Measurements from ENCODE around the gene MRPS18B. TPM values are rescaled to one million over a fixed set of nuclear protein-coding genes. Genes with fewer than 3 reads are reported as not detected.

MRPS18B gene
- polyA plus RNA-seq, 1 donor: 46.8 TPM

- peaks cover 22% of the 10 kb centered on the region for H3K36me3 ChIP-seq (ENCODE audit: control insufficient read depth, insufficient read depth, low read length)
- peak; percentile 57 to 71 for DNase-seq
- WGBS (ENCODE audit: insufficient coverage, low lambda C conversion rate): 0% methylated on average over 2 of the region's 10 CpGs
- H3K4me1 ChIP-seq (ENCODE audit: control insufficient read depth, insufficient read depth, low read length): peaks cover 21% of the 10 kb centered on the region
- no peaks in the 10 kb centered on the region for H3K27me3 ChIP-seq (ENCODE audit: control insufficient read depth, insufficient read depth, low read length)
- no peaks in the 10 kb centered on the region for H3K9me3 ChIP-seq (ENCODE audit: control insufficient read depth, low read depth, low read length)
- H3K27ac ChIP-seq (ENCODE audit: low read length): peak overlapping the region; percentile 99
- peak overlapping the region; percentile 71 for H3K4me3 ChIP-seq (ENCODE audit: low read length)
These were observed 2.3 kb upstream of the MRPS18B start for GRCh38 chr6:30615219-30615957.

- peaks cover 28% of the 10 kb centered on the region for H3K36me3 ChIP-seq (ENCODE audit: control insufficient read depth, insufficient read depth, low read length)
- H3K27me3 ChIP-seq (ENCODE audit: control insufficient read depth, insufficient read depth, low read length): no peaks in the 10 kb centered on the region
- H3K9me3 ChIP-seq (ENCODE audit: control insufficient read depth, low read depth, low read length): no peaks in the 10 kb centered on the region
- peak overlapping the region; percentile 99 for H3K27ac ChIP-seq (ENCODE audit: low read length)
- 0% methylated on average over 1 of the region's 10 CpGs for WGBS (ENCODE audit: insufficient coverage, low lambda C conversion rate)
- H3K4me3 ChIP-seq (ENCODE audit: low read length): peak overlapping the region; percentile 71
- DNase-seq: peak; percentile 46 to 64
- peaks cover 21% of the 10 kb centered on the region for H3K4me1 ChIP-seq (ENCODE audit: control insufficient read depth, insufficient read depth, low read length)
These were observed 1.5 kb upstream of the MRPS18B start for GRCh38 chr6:30615958-30616810.

- Histone ChIP-seq H3K27me3 (ENCODE audit: control insufficient read depth, insufficient read depth, low read length) (no peaks in the 10 kb centered on the region), H3K36me3 (ENCODE audit: control insufficient read depth, insufficient read depth, low read length) (peaks cover 32% of the 10 kb centered on the region), H3K4me1 (ENCODE audit: control insufficient read depth, insufficient read depth, low read length) (peaks cover 21% of the 10 kb centered on the region), H3K4me3 (ENCODE audit: low read length) (peak within 1 kb of the TSS; percentile 71), H3K27ac (ENCODE audit: low read length) (peak within 1 kb of the TSS; percentile 99), H3K9me3 (ENCODE audit: control insufficient read depth, low read depth, low read length) (no peaks in the 10 kb centered on the region)
- peak; percentile 100 for DNase-seq
- no CpG with 5 or more reads among the region's 40 CpGs for WGBS (ENCODE audit: insufficient coverage, low lambda C conversion rate)
These were observed 652 bp upstream of the MRPS18B start, which contains the start of gene PPP1R10 for GRCh38 chr6:30616811-30617564. Gene PPP1R10 (minus strand): TSS chr6:30617243. CDS start chr6:30609944, 7,299 bp downstream.

- peaks cover 19% of the 10 kb centered on the region for H3K4me1 ChIP-seq (ENCODE audit: control insufficient read depth, insufficient read depth, low read length)
- no CpG with 5 or more reads among the region's 8 CpGs for WGBS (ENCODE audit: insufficient coverage, low lambda C conversion rate)
- peak; percentile 47 to 73 for DNase-seq
- H3K36me3 ChIP-seq (ENCODE audit: control insufficient read depth, insufficient read depth, low read length): peaks cover 39% of the 10 kb centered on the region
- peak overlapping the region; percentile 88 for H3K27ac ChIP-seq (ENCODE audit: low read length)
- H3K9me3 ChIP-seq (ENCODE audit: control insufficient read depth, low read depth, low read length): no peaks in the 10 kb centered on the region
- H3K4me3 ChIP-seq (ENCODE audit: low read length): peak overlapping the region; percentile 68
- H3K27me3 ChIP-seq (ENCODE audit: control insufficient read depth, insufficient read depth, low read length): no peaks in the 10 kb centered on the region
These were observed 694 bp downstream of the MRPS18B start for GRCh38 chr6:30618270-30618797.

- no peak for DNase-seq
- Histone ChIP-seq H3K4me3 (ENCODE audit: low read length) (no peak overlapping the region), H3K9me3 (ENCODE audit: control insufficient read depth, low read depth, low read length) (no peaks in the 10 kb centered on the region), H3K36me3 (ENCODE audit: control insufficient read depth, insufficient read depth, low read length) (peaks cover 50% of the 10 kb centered on the region), H3K27me3 (ENCODE audit: control insufficient read depth, insufficient read depth, low read length) (no peaks in the 10 kb centered on the region), H3K27ac (ENCODE audit: low read length) (no peak overlapping the region), H3K4me1 (ENCODE audit: control insufficient read depth, insufficient read depth, low read length) (peaks cover 8% of the 10 kb centered on the region)
- WGBS (ENCODE audit: insufficient coverage, low lambda C conversion rate): no CpG with 5 or more reads among the region's 11 CpGs
These were observed 1.9 kb downstream of the MRPS18B start for GRCh38 chr6:30619561-30619960.

- DNase-seq: no peak
- Histone ChIP-seq H3K9me3 (ENCODE audit: control insufficient read depth, low read depth, low read length) (no peaks in the 10 kb centered on the region), H3K4me1 (ENCODE audit: control insufficient read depth, insufficient read depth, low read length) (peaks cover 7% of the 10 kb centered on the region), H3K36me3 (ENCODE audit: control insufficient read depth, insufficient read depth, low read length) (peaks cover 68% of the 10 kb centered on the region), H3K27ac (ENCODE audit: low read length) (no peak overlapping the region), H3K4me3 (ENCODE audit: low read length) (no peak overlapping the region), H3K27me3 (ENCODE audit: control insufficient read depth, insufficient read depth, low read length) (no peaks in the 10 kb centered on the region)
- no CpG with 5 or more reads among the region's 8 CpGs for WGBS (ENCODE audit: insufficient coverage, low lambda C conversion rate)
These were observed 7.9 kb downstream of the MRPS18B start for GRCh38 chr6:30625511-30625910.

- H3K27me3 ChIP-seq (ENCODE audit: control insufficient read depth, insufficient read depth, low read length): no peaks in the 10 kb centered on the region
- peaks cover 69% of the 10 kb centered on the region for H3K36me3 ChIP-seq (ENCODE audit: control insufficient read depth, insufficient read depth, low read length)
- H3K4me1 ChIP-seq (ENCODE audit: control insufficient read depth, insufficient read depth, low read length): peaks cover 7% of the 10 kb centered on the region
- peak within 1 kb of the TSS; percentile 71 for H3K4me3 ChIP-seq (ENCODE audit: low read length)
- WGBS (ENCODE audit: insufficient coverage, low lambda C conversion rate): no CpG with 5 or more reads among the region's 36 CpGs
- peak; percentile 94 to 96 for DNase-seq
- H3K27ac ChIP-seq (ENCODE audit: low read length): peak within 1 kb of the TSS; percentile 96
- H3K9me3 ChIP-seq (ENCODE audit: control insufficient read depth, low read depth, low read length): no peaks in the 10 kb centered on the region
These were observed 9.1 kb downstream of the MRPS18B start, which contains the start of gene ATAT1 for GRCh38 chr6:30626484-30627366. Gene ATAT1 (plus strand): TSS chr6:30626874.

GRCh38 chr6:30635834-30636233 is 18.2 kb downstream of the MRPS18B start:
- DNase-seq: peak in 1 of 2 donors; percentile 48
- Histone ChIP-seq H3K4me3 (ENCODE audit: low read length) (no peak overlapping the region), H3K27ac (ENCODE audit: low read length) (no peak overlapping the region), H3K27me3 (ENCODE audit: control insufficient read depth, insufficient read depth, low read length) (no peaks in the 10 kb centered on the region), H3K9me3 (ENCODE audit: control insufficient read depth, low read depth, low read length) (no peaks in the 10 kb centered on the region), H3K36me3 (ENCODE audit: control insufficient read depth, insufficient read depth, low read length) (peaks cover 45% of the 10 kb centered on the region), H3K4me1 (ENCODE audit: control insufficient read depth, insufficient read depth, low read length) (peaks cover 3% of the 10 kb centered on the region)
- no CpG with 5 or more reads among the region's 3 CpGs for WGBS (ENCODE audit: insufficient coverage, low lambda C conversion rate)

GRCh38 chr6:30640481-30640880 is 22.8 kb downstream of the MRPS18B start:
- peaks cover 5% of the 10 kb centered on the region for H3K4me1 ChIP-seq (ENCODE audit: control insufficient read depth, insufficient read depth, low read length)

More at GRCh38 chr6:30640481-30640880, 22.8 kb downstream of the MRPS18B start:
- Histone ChIP-seq H3K9me3 (ENCODE audit: control insufficient read depth, low read depth, low read length) (no peaks in the 10 kb centered on the region), H3K36me3 (ENCODE audit: control insufficient read depth, insufficient read depth, low read length) (peaks cover 59% of the 10 kb centered on the region), H3K27me3 (ENCODE audit: control insufficient read depth, insufficient read depth, low read length) (no peaks in the 10 kb centered on the region), H3K27ac (ENCODE audit: low read length) (no peak overlapping the region), H3K4me3 (ENCODE audit: low read length) (no peak overlapping the region)
- no CpG with 5 or more reads among the region's 10 CpGs for WGBS (ENCODE audit: insufficient coverage, low lambda C conversion rate)
- no peak for DNase-seq
